A673 (cell line): ENCODE results near the gene LPO. TPM values are rescaled to one million over a fixed set of nuclear protein-coding genes. Genes with fewer than 3 reads are reported as not detected.

Source experiments
- BruUV-seq: library from RNA; stranded (reverse); fragments of 400-500 nt; replicated peaks from 2 replicates; lab custom pipeline; 2021; lab: Mats Ljungman, UMichigan
- CTCF ChIA-PET: fragments of 300-600 bp; sonication (Branson Sonifier 250); formaldehyde crosslinking; loops from one replicate; lab custom pipeline; 2022; ENCODE audit warnings: antibody characterized with exemption; lab: Charles Lee
- POLR2A ChIA-PET: fragments of 300-600 bp; sonication (Branson Sonifier 250); formaldehyde crosslinking; loops from one replicate; lab custom pipeline; 2022; ENCODE audit warnings: antibody characterized with exemption; ENCODE audit not compliant: low non-redundant PET; lab: Charles Lee
- DNase-seq: peaks from one replicate; pipeline ENCODE4 v3.0.0-alpha.2; 2015; ENCODE audit warnings: low spot score
- H3K27ac ChIP-seq: fragments of 200-600 bp; sonication (generic); 2 replicates; pipeline ENCODE4 v1.5.1; 2016; ENCODE audit warnings: mixed run types, low read depth, mild to moderate bottlenecking, mixed read lengths, antibody characterized with exemption, low read length; ENCODE audit not compliant: poor library complexity, severe bottlenecking
- H3K27me3 ChIP-seq: fragments of 200-600 bp; sonication (generic); replicated peaks from 2 replicates; pipeline ENCODE4 v1.6.1; 2017; ENCODE audit warnings: mixed run types, low read depth, mild to moderate bottlenecking, mixed read lengths, antibody characterized with exemption, low read length; ENCODE audit not compliant: insufficient read depth, poor library complexity
- H3K36me3 ChIP-seq: fragments of 200-600 bp; sonication (generic); 2 replicates; pipeline ENCODE4 v1.6.1; 2016; ENCODE audit warnings: mixed run types, mild to moderate bottlenecking, mixed read lengths, antibody characterized with exemption, low read length; ENCODE audit not compliant: insufficient read depth, poor library complexity, severe bottlenecking
- H3K4me1 ChIP-seq: fragments of 200-600 bp; sonication (generic); 2 replicates; pipeline ENCODE4 v1.6.1; 2017; ENCODE audit warnings: mixed run types, mild to moderate bottlenecking, mixed read lengths, antibody characterized with exemption, low read length; ENCODE audit not compliant: insufficient read depth, poor library complexity, severe bottlenecking
- H3K4me3 ChIP-seq: fragments of 200-600 bp; sonication (generic); 2 replicates; pipeline ENCODE4 v1.5.1; 2016; ENCODE audit warnings: low read depth, mixed run types, mild to moderate bottlenecking, mixed read lengths, low read length; ENCODE audit not compliant: poor library complexity, severe bottlenecking
- H3K9me3 ChIP-seq: fragments of 200-600 bp; sonication (generic); 2 replicates; pipeline ENCODE4 v1.6.1; 2016; ENCODE audit warnings: mixed run types, low read depth, mild to moderate bottlenecking, mixed read lengths, antibody characterized with exemption, low read length; ENCODE audit not compliant: poor library complexity, severe bottlenecking
- EZH2 ChIP-seq: fragments of 200-600 bp; sonication (generic); IDR thresholded peaks from 2 replicates; pipeline ENCODE4 v1.6.1; 2017; ENCODE audit warnings: borderline replicate concordance, low read depth, mild to moderate bottlenecking, mixed read lengths, antibody characterized with exemption, low read length; ENCODE audit not compliant: poor library complexity, severe bottlenecking
- intact Hi-C: fragments of 100-400 bp; cut with micrococcal nuclease; formaldehyde crosslinking; loops from one replicate; pipeline ENCODE4 v1.10.0; 2022; ENCODE audit not compliant: unreplicated experiment
- total RNA-seq: library from RNA; stranded (reverse); gene quantifications from 2 replicates; pipeline ENCODE4 v1.2.3, GENCODE V29; 2021
- TF ChIP-seq, protein P1 (sequence below): fragments of 300-800, 200-600 bp; sonication (generic); conservative IDR thresholded peaks from 2 replicates; pipeline ENCODE4 v1.5.1; 2017; ENCODE audit warnings: low read depth, mild to moderate bottlenecking, antibody characterized with exemption, low read length, moderate library complexity, mixed read lengths

The LPO gene
- total RNA-seq, 1 experiment from 2014 or later, result 0.34 TPM

DNA sequence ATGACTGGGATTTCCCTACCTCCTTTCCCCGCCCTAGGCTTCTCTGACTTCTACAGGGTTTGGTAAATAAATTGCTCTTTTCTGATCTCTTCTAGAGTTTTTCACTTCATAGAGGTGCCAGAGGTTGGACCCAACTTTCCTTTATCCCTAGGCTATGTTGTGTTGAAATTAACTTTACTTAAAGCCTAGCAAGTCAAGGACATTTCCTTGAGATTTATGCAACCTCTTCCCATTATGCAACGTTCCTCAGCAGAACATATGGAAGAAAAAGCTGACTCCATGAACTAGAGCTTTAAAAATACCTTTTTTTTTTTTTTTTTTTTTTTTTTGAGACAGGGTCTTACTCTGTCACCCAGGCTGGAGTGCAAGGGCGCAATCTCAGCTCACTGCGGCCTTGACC, 26.9 kb downstream of the LPO start:
- ChIA-PET POLR2A (interaction anchor here (0.6 kb wide), 2 partner anchors 158 to 269 kb away, joined by 4 to 9 read pairs; no protein-coding TSS in a partner anchor), CTCF (no interaction called here)
- Histone ChIP-seq H3K4me1 (no peaks in the 10 kb centered on the region), H3K27ac (no peak overlapping the region), H3K4me3 (no peak overlapping the region), H3K36me3 (no peaks in the 10 kb centered on the region), H3K9me3 (no peaks in the 10 kb centered on the region), H3K27me3 (peaks cover 51% of the 10 kb centered on the region)
- intact Hi-C loops, result no loop called here
- TF ChIP-seq EZH2, result no peak
- TF ChIP-seq, protein P1, sequence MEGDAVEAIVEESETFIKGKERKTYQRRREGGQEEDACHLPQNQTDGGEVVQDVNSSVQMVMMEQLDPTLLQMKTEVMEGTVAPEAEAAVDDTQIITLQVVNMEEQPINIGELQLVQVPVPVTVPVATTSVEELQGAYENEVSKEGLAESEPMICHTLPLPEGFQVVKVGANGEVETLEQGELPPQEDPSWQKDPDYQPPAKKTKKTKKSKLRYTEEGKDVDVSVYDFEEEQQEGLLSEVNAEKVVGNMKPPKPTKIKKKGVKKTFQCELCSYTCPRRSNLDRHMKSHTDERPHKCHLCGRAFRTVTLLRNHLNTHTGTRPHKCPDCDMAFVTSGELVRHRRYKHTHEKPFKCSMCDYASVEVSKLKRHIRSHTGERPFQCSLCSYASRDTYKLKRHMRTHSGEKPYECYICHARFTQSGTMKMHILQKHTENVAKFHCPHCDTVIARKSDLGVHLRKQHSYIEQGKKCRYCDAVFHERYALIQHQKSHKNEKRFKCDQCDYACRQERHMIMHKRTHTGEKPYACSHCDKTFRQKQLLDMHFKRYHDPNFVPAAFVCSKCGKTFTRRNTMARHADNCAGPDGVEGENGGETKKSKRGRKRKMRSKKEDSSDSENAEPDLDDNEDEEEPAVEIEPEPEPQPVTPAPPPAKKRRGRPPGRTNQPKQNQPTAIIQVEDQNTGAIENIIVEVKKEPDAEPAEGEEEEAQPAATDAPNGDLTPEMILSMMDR, result no peak
- DNase-seq, result no peak
- BruUV-seq, result no TSS peak

DNA sequence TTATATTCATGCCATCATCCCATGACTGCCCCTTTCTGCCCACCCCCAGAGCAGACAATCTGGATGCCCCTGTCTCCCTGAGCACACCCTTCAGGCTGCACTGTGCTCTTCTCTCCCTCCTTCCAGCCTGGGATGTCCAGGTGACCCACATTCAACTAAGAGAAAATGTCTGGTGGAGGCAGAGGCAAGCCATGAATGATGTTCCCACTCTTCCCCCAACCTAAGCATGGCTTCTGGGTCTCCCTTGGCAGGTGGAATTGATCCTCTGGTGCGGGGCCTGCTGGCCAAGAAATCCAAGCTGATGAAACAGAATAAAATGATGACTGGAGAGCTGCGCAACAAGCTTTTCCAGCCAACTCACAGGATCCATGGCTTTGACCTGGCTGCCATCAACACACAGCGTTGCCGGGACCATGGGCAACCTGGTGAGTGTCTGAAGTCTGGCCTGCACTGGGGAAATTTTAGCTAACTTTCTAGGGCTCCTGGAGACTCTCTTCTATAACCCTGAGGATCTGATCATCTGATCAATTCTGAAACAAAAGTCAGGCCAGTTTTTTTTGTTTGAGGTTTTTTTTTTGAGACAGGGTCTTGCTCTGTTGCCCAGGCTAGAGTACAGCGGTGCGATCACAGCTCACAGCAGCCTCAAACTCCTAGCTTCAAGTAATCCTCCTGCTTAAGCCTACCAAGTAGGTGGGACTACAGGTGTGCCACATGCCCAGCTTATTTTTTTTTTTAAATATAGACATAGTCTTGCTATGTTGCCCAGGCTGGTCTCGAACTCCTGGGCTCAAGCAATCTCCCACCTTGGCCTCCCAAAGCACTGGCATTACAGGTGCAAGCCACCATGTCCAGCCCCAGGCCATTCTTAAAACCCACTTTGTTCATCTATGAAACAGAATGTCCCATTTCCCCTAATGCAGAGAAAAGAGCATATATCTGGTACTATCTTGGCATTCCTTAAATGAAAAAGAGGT, 27.8 kb downstream of the LPO start:
- BruUV-seq, result no TSS peak
- POLR2A ChIA-PET, result no interaction called here
- H3K27me3 ChIP-seq, result peaks cover 42% of the 10 kb centered on the region
- H3K9me3 ChIP-seq, result no peaks in the 10 kb centered on the region
- intact Hi-C loops, result no loop called here
- H3K36me3 ChIP-seq, result no peaks in the 10 kb centered on the region
- TF ChIP-seq, protein P1, result no peak
- no peak for TF ChIP-seq EZH2
- CTCF ChIA-PET, result no interaction called here
- H3K27ac ChIP-seq, result no peak overlapping the region
- no peak for DNase-seq
- H3K4me3 ChIP-seq, result no peak overlapping the region
- H3K4me1 ChIP-seq, result no peaks in the 10 kb centered on the region

DNA sequence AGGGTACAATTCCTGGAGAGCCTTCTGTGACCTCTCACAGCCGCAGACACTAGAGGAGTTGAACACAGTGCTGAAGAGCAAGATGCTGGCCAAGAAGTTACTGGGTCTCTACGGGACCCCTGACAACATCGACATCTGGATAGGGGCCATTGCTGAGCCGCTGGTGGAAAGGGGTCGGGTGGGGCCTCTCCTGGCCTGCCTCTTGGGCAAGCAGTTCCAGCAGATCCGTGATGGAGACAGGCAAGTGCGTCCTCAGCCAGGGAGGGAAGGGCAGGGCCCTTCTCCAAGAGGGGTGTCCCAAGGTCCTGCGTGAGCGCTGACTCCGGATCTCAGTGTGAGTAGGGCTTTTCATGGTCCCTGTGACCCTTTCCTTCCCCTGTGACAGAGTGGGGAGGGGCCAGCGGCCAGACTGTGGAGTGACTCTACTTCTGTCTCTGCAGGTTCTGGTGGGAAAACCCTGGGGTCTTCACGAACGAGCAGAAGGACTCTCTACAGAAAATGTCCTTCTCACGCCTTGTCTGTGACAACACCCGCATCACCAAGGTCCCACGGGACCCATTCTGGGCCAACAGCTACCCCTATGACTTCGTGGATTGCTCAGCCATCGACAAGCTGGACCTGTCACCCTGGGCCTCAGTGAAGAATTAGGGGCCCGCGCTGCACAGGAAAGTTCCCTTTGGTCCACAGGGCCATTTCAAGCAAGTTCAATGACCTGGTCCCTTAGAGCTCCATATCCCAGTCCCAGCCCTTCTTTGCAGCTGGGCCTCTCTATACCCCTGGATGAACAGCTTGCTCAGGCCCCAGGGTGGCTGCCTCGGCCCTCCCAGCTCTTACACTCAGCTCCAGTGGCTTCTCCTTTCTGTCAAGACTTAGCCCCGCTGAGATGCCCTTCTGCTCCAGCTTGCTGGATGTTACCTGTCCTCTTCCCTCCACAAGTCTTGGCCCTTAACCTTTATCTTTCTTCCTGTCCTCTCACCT, 29.3 kb downstream of the LPO start:
- Histone ChIP-seq H3K27ac (no peak overlapping the region), H3K4me3 (no peak overlapping the region), H3K9me3 (no peaks in the 10 kb centered on the region), H3K4me1 (no peaks in the 10 kb centered on the region), H3K27me3 (peaks cover 28% of the 10 kb centered on the region), H3K36me3 (no peaks in the 10 kb centered on the region)
- BruUV-seq, result no TSS peak
- TF ChIP-seq, protein P1, result no peak
- TF ChIP-seq EZH2, result no peak
- CTCF ChIA-PET, result no interaction called here
- POLR2A ChIA-PET, result no interaction called here
- intact Hi-C loops, result no loop called here
- no peak for DNase-seq
